RWPE1 (cell line): ENCODE data around the gene FBXW2.
"Not testable (repeated sequence)": the region's sequence is repeated elsewhere in the genome, so short reads cannot be mapped to it uniquely, and the experiment has no call there.

Source experiments
- CTCF ChIA-PET: fragments of 350-600 bp; sonication (Branson Sonifier 250); formaldehyde crosslinking; extraction: SDS; loops from one replicate; lab custom pipeline; 2021; lab: Yijun Ruan, JAX
- POLR2A ChIA-PET: fragments of 400-600 bp; formaldehyde crosslinking; extraction: SDS; loops from one replicate; lab custom pipeline; 2020; ENCODE audit warnings: antibody characterized with exemption; ENCODE audit not compliant: low non-redundant PET; lab: Yijun Ruan, JAX
- DNase-seq: peaks from one replicate; pipeline ENCODE4 v3.0.0; 2012; ENCODE audit warnings: low spot score
- H3K27ac ChIP-seq: fragments of 450-650 bp; 2 replicates; pipeline ENCODE4 v1.5.1; 2017
- TF ChIP-seq, protein P1 (sequence below): fragments of 450-650 bp; conservative IDR thresholded peaks from 2 replicates; pipeline ENCODE4 v1.5.1; 2017; ENCODE audit warnings: low read depth, mild to moderate bottlenecking

The FBXW2 gene

GRCh38 chr9:120815075-120815474 lies 21.9 kb upstream of the FBXW2 start:
- no peak overlapping the region for H3K27ac ChIP-seq
- ChIA-PET POLR2A (interaction anchor here (1.1 kb wide), 1 partner anchor 22 kb away, joined by 3 read pairs; the partner anchor contains the start of gene FBXW2), CTCF (interaction anchor here (0.7 kb wide), 1 partner anchor 59 kb away, joined by 3 read pairs; no protein-coding TSS in a partner anchor)
- no peak for DNase-seq
- TF ChIP-seq, protein P1, sequence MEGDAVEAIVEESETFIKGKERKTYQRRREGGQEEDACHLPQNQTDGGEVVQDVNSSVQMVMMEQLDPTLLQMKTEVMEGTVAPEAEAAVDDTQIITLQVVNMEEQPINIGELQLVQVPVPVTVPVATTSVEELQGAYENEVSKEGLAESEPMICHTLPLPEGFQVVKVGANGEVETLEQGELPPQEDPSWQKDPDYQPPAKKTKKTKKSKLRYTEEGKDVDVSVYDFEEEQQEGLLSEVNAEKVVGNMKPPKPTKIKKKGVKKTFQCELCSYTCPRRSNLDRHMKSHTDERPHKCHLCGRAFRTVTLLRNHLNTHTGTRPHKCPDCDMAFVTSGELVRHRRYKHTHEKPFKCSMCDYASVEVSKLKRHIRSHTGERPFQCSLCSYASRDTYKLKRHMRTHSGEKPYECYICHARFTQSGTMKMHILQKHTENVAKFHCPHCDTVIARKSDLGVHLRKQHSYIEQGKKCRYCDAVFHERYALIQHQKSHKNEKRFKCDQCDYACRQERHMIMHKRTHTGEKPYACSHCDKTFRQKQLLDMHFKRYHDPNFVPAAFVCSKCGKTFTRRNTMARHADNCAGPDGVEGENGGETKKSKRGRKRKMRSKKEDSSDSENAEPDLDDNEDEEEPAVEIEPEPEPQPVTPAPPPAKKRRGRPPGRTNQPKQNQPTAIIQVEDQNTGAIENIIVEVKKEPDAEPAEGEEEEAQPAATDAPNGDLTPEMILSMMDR: no peak

DNA sequence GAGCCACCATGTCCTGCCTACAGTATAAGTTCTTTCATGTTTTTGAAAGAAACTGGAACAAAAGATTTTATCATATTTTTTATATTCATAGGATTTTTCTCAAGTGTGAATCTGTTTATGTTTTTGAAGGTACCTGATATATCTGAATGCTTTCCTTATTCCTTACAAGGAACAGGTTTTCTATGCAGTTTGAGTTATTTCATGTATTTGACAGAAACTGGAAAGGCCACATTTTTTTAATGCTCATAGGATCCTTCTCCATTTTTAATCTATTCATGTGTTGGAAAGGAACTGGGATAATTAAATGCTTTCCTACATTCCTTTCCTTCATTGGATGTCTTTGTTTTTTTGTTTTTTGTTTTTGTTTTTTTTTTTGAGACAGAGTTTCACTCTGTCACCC lies 15.7 kb upstream of the FBXW2 start:
- CTCF ChIA-PET: no interaction called here
- no peak overlapping the region for H3K27ac ChIP-seq
- POLR2A ChIA-PET: no interaction called here
- TF ChIP-seq, protein P1: no peak
- no peak for DNase-seq

DNA sequence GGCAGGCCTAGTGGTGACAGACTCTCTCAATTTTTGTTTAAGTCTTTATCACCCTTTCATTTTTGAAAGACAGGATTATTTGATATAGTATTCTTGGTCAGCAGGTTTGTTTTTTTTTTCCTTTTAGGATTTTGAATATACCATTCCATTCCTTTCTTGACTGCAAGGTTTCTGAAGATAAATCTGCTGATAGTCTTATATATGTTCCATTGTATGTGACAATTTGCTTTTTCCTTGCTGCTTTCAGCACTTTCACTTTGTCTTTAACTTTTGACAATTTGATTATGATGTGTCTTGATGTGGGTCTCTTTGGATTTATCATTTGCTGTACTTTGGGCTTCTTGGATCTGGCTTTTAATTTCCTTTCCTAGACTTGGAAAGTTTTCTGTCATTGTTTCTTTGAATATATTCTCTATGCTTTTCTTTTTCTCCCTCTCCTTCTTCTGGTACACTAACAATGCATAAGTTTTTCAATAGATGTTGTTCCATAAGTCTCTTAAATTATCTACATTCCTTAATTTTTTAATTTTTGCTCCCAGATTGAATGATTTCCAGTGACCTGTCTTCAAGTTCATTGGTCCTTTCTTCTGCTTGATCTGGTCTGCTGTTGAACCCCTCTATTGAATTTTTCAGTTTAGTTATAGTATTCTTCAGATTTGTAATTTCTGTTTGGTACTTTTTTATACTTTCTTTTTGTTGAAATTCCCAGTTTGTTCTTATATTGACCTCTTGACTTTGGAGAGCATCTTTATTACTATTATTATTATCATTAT lies 14.6 kb upstream of the FBXW2 start:
- DNase-seq: no peak
- TF ChIP-seq, protein P1: no peak
- POLR2A ChIA-PET: no interaction called here
- CTCF ChIA-PET: no interaction called here
- no peak overlapping the region for H3K27ac ChIP-seq

- H3K27ac ChIP-seq, DNase-seq, POLR2A ChIA-PET: not testable (repeated sequence)
- CTCF ChIA-PET: interaction anchor here (0.6 kb wide), 1 partner anchor 64 kb away, joined by 5 read pairs; no protein-coding TSS in a partner anchor
These were observed 11.7 kb upstream of the FBXW2 start for GRCh38 chr9:120804784-120805363.

DNA sequence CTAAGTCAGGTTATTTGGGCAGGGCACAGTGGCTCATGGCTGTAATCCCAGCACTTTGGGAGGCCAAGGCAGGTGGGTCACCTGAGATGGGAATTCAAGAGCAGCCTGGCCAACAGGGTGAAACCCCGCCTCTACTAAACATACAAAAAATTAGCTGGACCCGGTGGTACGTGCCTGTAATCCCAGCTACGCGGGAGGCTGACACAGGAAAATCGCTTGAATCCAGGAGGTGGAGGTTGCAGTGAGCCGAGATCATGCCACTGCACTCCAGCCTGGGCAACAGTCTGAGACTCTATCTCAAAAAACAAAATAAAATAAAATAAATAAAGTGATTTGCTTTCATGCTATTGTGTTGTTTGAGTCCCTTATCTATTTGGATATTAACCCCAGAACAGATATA lies 8.2 kb upstream of the FBXW2 start:
- POLR2A ChIA-PET: no interaction called here
- TF ChIP-seq, protein P1: no peak
- DNase-seq: no peak
- CTCF ChIA-PET: no interaction called here
- no peak overlapping the region for H3K27ac ChIP-seq

- DNase-seq: no peak
- ChIA-PET POLR2A (interaction anchor here (0.7 to 0.9 kb wide), 2 partner anchors 14 to 97 kb away, joined by 3 read pairs; no protein-coding TSS in a partner anchor), CTCF (interaction anchor here (0.7 kb wide), 1 partner anchor 20 kb away, joined by 3 read pairs; no protein-coding TSS in a partner anchor)
- TF ChIP-seq, protein P1: no peak
- no peak overlapping the region for H3K27ac ChIP-seq
These were observed 2.1 kb downstream of the FBXW2 start for GRCh38 chr9:120791161-120791560.
